ENCODE data around the gene ATE1. TPM values are rescaled to one million over a fixed set of nuclear protein-coding genes. Genes with fewer than 3 reads are reported as not detected.
A peak's percentile ranks its signal among the peaks of the same experiment; 100 is the strongest.

ATE1 gene
- total and polyA plus RNA-seq, 9 donors, result 13.8 to 29.4 (median 20.0) TPM

DNA sequence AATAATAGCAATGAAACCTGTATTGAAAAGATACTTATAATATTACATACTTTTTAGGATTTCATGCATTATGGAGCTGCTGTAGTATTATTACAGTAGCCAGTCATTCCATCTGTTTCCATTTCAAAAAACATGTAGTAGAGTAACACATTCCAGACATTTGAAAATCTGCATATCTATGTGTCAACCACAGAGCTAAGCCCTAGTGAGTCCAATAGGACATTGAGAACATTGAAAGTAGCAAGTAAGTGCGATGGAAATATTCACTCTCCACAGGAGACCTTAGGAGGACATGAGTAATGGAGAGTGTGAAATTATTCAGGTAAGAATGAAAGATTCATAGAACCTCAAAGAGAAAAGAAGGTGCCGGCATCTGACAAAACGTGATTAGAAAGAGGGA, 31.8 kb upstream of the ATE1 start:
- no peaks in the 10 kb centered on the region for H3K4me1 ChIP-seq (ENCODE audit: control insufficient read depth, insufficient read depth, low read length)
- H3K4me3 ChIP-seq (ENCODE audit: low read length), result no peak overlapping the region
- no peaks in the 10 kb centered on the region for H3K27me3 ChIP-seq (ENCODE audit: control insufficient read depth, insufficient read depth, low read length)
- no CpG with 5 or more reads among the region's 3 CpGs for WGBS (ENCODE audit: insufficient coverage)
- H3K9me3 ChIP-seq (replicated peaks; ENCODE audit: control insufficient read depth, low read depth, low read length), result no peaks in the 10 kb centered on the region
- no peak overlapping the region for H3K27ac ChIP-seq (ENCODE audit: low read length)
- H3K36me3 ChIP-seq (ENCODE audit: control insufficient read depth, insufficient read depth, low read length), result peaks cover 31% of the 10 kb centered on the region
- DNase-seq, result no peak

DNA sequence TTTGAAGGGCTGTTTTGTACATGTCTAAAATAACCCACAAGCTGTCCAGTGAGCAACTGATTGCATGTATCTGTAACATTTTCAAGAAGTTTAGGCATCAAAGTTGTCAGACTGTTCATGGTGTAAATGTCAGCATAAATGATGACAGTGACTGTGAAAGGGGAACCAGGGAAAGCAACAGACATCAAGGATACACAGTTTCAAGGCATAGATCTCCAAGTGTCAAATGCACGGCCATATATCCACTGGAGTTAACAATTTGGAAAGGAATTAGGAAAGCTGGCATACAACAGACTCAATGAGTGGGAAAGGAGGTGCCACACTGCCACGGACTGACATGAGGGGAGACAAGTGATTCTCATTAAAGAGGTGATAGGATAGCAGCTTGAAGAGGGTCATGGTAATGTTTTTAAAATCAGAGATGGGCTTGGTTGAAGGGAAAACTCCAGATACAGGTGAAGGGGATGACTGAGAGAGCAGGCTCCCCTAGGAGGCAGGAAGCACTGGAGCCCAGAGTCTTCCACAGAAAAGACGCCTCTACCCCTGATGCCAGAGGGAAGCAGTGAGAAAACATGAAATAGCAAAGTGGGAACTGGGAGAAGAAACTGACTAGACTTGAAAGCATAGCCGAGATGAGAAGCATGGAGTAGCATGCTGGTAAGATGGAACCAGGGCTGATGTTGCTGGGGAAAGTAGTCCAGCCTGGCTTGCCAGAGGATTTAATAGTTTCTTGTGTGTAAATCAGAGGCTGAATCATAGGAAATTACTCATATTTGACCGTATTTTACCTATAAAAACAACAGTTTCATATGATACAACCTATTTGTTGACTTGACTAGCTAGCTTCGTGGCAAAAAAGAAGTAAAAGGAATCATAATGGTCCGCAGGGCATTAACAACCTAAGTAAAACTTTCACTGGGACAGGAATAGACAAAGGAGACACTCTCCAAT, 28.6 kb upstream of the ATE1 start:
- 86% methylated on average over 4 of the region's 7 CpGs for WGBS (ENCODE audit: insufficient coverage)
- peaks cover 24% of the 10 kb centered on the region for H3K36me3 ChIP-seq (ENCODE audit: control insufficient read depth, insufficient read depth, low read length)

DNA sequence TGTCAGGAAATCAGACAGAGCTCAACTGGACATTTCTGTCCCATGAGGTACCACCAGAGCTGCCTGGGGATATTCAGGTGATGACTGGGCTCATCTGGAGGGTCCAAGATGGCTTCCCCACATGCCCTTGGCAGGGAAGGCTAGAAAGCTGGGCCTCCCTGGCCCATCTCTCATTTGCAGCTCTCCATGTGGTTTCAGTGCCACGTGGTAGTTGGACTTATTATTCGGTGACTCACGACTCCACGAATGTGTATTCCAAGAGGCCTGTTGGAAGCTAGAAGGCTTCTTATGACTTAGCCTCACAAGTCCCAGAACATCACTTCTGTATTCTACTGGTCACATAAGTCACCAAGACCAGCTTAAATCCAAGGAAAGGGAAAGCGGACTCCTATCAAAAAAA, 24.4 kb upstream of the ATE1 start:
- 89% methylated on average over 3 of the region's 5 CpGs for WGBS (ENCODE audit: insufficient coverage)
- no peaks in the 10 kb centered on the region for H3K9me3 ChIP-seq (replicated peaks; ENCODE audit: control insufficient read depth, low read depth, low read length)

More for the DNA sequence above, 28.6 kb upstream of the ATE1 start:
- Histone ChIP-seq H3K27me3 (ENCODE audit: control insufficient read depth, insufficient read depth, low read length) (no peaks in the 10 kb centered on the region), H3K4me3 (ENCODE audit: low read length) (no peak overlapping the region), H3K27ac (ENCODE audit: low read length) (no peak overlapping the region), H3K4me1 (ENCODE audit: control insufficient read depth, insufficient read depth, low read length) (no peaks in the 10 kb centered on the region), H3K9me3 (replicated peaks; ENCODE audit: control insufficient read depth, low read depth, low read length) (no peaks in the 10 kb centered on the region)
- no peak for DNase-seq

DNA sequence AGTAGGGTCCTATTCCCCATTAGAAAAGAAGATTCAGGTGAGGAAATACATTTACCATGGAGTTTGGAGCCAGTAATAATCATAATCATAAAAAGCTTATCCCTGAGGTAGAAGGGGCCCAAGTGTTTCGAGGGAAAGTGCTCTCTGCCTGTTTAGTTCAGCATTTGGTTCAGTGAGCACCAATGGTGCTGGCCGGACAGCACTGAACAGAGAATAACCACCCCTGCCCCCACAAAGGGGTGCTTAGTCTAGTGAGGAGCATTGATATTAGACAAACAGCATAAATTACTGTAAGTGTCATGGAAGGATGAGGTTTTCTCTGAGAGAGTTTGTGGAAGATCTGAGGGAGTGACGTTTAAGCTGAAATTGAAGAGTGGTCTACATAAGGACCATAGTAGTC, 21.6 kb upstream of the ATE1 start:
- H3K36me3 ChIP-seq (ENCODE audit: control insufficient read depth, insufficient read depth, low read length), result peaks cover 3% of the 10 kb centered on the region
- DNase-seq, result no peak
- H3K4me1 ChIP-seq (ENCODE audit: control insufficient read depth, insufficient read depth, low read length), result no peaks in the 10 kb centered on the region
- WGBS (ENCODE audit: insufficient coverage), result 94% methylated on average over 2 of the region's 3 CpGs
- no peaks in the 10 kb centered on the region for H3K9me3 ChIP-seq (replicated peaks; ENCODE audit: control insufficient read depth, low read depth, low read length)
- no peaks in the 10 kb centered on the region for H3K27me3 ChIP-seq (ENCODE audit: control insufficient read depth, insufficient read depth, low read length)
- no peak overlapping the region for H3K27ac ChIP-seq (ENCODE audit: low read length)
- H3K4me3 ChIP-seq (ENCODE audit: low read length), result no peak overlapping the region

More for the DNA sequence above, 24.4 kb upstream of the ATE1 start:
- Histone ChIP-seq H3K36me3 (ENCODE audit: control insufficient read depth, insufficient read depth, low read length) (peaks cover 15% of the 10 kb centered on the region), H3K4me1 (ENCODE audit: control insufficient read depth, insufficient read depth, low read length) (no peaks in the 10 kb centered on the region), H3K4me3 (ENCODE audit: low read length) (no peak overlapping the region), H3K27ac (ENCODE audit: low read length) (no peak overlapping the region), H3K27me3 (ENCODE audit: control insufficient read depth, insufficient read depth, low read length) (no peaks in the 10 kb centered on the region)
- DNase-seq, result no peak

DNA sequence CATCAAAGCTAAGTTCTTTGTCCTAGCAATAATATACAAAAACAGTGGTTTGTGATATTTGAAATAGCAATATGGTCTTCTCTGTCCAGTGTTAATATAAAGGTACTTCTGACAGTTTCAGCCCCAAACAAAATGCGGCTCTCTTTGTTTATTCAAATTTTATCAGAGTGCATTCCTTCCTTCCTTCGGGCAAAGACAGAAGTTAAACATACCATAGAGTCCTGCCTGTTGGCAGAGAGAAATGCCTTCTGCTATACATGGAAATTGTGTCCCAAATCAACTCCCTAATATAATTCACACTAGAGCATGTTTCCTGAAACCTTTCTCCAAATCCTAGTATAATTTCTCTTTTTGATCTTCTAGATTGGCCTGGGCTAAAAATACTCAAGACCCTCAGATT, 21.2 kb upstream of the ATE1 start:
- Histone ChIP-seq H3K4me3 (ENCODE audit: low read length) (no peak overlapping the region), H3K27ac (ENCODE audit: low read length) (no peak overlapping the region), H3K27me3 (ENCODE audit: control insufficient read depth, insufficient read depth, low read length) (no peaks in the 10 kb centered on the region), H3K4me1 (ENCODE audit: control insufficient read depth, insufficient read depth, low read length) (no peaks in the 10 kb centered on the region), H3K9me3 (replicated peaks; ENCODE audit: control insufficient read depth, low read depth, low read length) (no peaks in the 10 kb centered on the region), H3K36me3 (ENCODE audit: control insufficient read depth, insufficient read depth, low read length) (no peaks in the 10 kb centered on the region)
- DNase-seq, result no peak
- no CpG with 5 or more reads among the region's 2 CpGs for WGBS (ENCODE audit: insufficient coverage)

DNA sequence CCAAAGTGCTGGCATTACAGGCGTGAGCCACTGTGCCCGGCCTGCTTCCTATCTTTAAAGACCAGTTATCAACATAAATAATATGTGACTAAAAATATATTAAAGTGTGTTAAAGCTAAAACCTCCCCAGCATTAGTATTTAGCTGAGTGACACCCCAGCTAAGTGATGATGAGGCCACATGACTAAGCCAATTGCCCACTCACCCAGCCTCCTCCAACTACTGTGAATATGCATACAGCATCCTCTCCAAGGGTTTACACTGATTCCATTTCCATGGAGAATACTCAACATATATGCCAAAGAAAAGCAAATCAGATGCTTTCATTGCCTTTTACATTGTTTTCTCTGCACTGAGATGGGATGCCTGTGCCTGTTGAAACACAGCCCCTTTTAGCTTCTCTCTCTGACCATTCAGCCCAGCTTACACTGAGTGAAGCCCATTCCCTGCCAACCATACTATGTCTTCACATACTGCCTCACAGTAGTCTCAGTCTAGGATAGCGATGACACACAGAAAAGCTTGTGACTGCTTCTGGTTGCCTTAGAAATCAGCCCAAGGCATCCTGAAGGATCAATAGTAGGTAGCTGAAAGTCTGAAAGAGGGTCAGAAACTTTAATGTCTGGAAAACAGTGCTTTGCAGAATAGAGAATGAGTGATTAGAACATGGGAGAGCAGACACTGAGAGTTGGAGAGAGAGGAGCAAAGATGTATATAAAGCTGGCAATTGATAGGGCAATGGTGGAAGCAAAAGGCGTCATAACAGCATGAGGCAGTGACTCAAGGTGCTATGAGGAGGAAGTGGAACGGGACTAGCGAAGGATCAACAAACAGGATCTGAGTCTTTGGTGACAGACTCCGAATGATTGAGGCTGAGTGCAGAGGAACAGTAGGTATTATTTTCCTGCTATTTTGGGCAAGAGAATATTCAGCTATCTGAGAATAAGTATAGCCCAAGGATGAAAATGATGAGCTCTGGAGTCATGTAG, 19.8 kb upstream of the ATE1 start:
- Histone ChIP-seq H3K4me3 (ENCODE audit: low read length) (no peak overlapping the region), H3K9me3 (replicated peaks; ENCODE audit: control insufficient read depth, low read depth, low read length) (no peaks in the 10 kb centered on the region), H3K36me3 (ENCODE audit: control insufficient read depth, insufficient read depth, low read length) (no peaks in the 10 kb centered on the region), H3K27ac (ENCODE audit: low read length) (no peak overlapping the region), H3K4me1 (ENCODE audit: control insufficient read depth, insufficient read depth, low read length) (no peaks in the 10 kb centered on the region), H3K27me3 (ENCODE audit: control insufficient read depth, insufficient read depth, low read length) (no peaks in the 10 kb centered on the region)
- no peak for DNase-seq
- 70% methylated on average over 4 of the region's 7 CpGs for WGBS (ENCODE audit: insufficient coverage)

GRCh38 chr10:121942749-121943416, 15.1 kb upstream of the ATE1 start:
- no CpG with 5 or more reads among the region's 2 CpGs for WGBS (ENCODE audit: insufficient coverage)
- Histone ChIP-seq H3K4me1 (ENCODE audit: control insufficient read depth, insufficient read depth, low read length) (no peaks in the 10 kb centered on the region), H3K36me3 (ENCODE audit: control insufficient read depth, insufficient read depth, low read length) (no peaks in the 10 kb centered on the region), H3K27ac (ENCODE audit: low read length) (peak overlapping the region; percentile 76), H3K27me3 (ENCODE audit: control insufficient read depth, insufficient read depth, low read length) (no peaks in the 10 kb centered on the region), H3K9me3 (replicated peaks; ENCODE audit: control insufficient read depth, low read depth, low read length) (no peaks in the 10 kb centered on the region), H3K4me3 (ENCODE audit: low read length) (no peak overlapping the region)
- peak; percentile 90 for DNase-seq

DNA sequence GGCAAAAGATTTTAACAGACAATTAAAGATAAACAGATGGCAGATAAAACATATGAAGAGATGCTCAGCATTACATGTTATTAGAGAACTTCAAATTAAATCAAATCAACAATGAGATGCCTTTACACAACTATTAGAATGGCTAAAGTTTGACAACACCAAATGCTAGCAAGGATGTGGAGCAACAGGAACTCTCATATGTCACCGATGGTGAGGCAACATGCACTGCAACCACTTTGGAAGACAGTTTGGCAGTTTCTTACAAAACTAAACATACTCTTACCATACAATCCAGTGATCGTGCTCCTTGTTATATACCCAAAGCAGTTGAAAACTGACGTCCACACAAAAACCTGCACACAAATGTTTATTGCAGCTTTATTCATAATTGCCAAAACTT, 13.7 kb upstream of the ATE1 start:
- Histone ChIP-seq H3K27ac (ENCODE audit: low read length) (no peak overlapping the region), H3K27me3 (ENCODE audit: control insufficient read depth, insufficient read depth, low read length) (no peaks in the 10 kb centered on the region), H3K4me3 (ENCODE audit: low read length) (no peak overlapping the region), H3K36me3 (ENCODE audit: control insufficient read depth, insufficient read depth, low read length) (no peaks in the 10 kb centered on the region), H3K4me1 (ENCODE audit: control insufficient read depth, insufficient read depth, low read length) (no peaks in the 10 kb centered on the region), H3K9me3 (replicated peaks; ENCODE audit: control insufficient read depth, low read depth, low read length) (no peaks in the 10 kb centered on the region)
- whole genome bisulfite sequencing (ENCODE audit: insufficient coverage), result 80% methylated on average over 1 of the region's 3 CpGs
- DNase-seq, result no peak

GRCh38 chr10:121936295-121936694, 8.5 kb upstream of the ATE1 start:
- WGBS (ENCODE audit: insufficient coverage), result no CpG with 5 or more reads among the region's 2 CpGs

More at GRCh38 chr10:121936295-121936694, 8.5 kb upstream of the ATE1 start:
- DNase-seq, result no peak
- Histone ChIP-seq H3K9me3 (replicated peaks; ENCODE audit: control insufficient read depth, low read depth, low read length) (no peaks in the 10 kb centered on the region), H3K27ac (ENCODE audit: low read length) (no peak overlapping the region), H3K4me1 (ENCODE audit: control insufficient read depth, insufficient read depth, low read length) (peaks cover 3% of the 10 kb centered on the region), H3K4me3 (ENCODE audit: low read length) (no peak overlapping the region), H3K27me3 (ENCODE audit: control insufficient read depth, insufficient read depth, low read length) (no peaks in the 10 kb centered on the region), H3K36me3 (ENCODE audit: control insufficient read depth, insufficient read depth, low read length) (no peaks in the 10 kb centered on the region)

Data from muscle of leg (tissue), 11 donors.